GM21526 (cell line): ENCODE measurements around the gene PFN3.

Experiments used
- ATAC-seq: cut with Tn5 transposase; IDR thresholded peaks from one replicate; pipeline ENCODE4 v1.9.1; 2021; ENCODE audit warnings: moderate library complexity; ENCODE audit not compliant: unreplicated experiment, low FRiP score

PFN3 gene

DNA sequence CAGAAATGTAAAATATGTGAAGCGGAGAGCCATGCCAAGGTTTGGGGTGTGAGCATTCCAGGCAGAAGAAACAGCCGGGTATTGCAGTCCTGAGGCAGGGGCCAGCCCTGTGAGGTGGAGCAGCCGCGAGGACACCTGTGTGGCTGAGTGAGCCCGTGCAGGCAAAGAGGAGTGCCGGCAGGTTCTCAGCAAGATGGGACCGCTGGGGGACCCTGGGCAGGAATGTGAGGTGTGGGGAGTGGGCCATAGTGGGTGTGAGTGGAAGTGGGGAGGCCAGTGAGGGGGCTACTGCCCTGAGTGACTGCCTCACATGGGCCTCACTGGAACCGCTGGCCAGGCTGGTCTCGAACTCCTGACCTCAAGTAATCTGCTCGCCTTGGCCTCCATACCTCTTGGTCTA, 38.0 kb upstream of the PFN3 start:
- ATAC-seq = no peak

DNA sequence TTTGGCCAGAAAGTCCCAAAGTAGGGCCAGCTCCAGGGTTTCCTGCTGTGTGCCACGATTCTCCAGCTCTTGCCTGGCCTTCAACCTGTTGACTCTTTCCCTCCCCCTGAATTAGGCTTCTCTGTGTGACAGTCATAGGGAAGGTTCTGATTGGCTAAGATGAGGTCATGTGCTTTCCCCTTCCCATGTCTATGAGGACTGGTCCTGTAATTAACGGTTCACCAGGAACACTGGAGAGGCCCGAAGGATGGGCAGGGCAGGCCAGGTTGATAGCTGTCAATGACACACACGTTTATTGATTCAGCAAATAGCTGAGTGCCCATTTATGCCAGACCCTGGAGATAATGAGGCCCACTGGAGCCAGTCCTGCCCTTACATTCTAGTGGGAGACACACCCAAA, 37.2 kb upstream of the PFN3 start:
- ATAC-seq = no peak

DNA sequence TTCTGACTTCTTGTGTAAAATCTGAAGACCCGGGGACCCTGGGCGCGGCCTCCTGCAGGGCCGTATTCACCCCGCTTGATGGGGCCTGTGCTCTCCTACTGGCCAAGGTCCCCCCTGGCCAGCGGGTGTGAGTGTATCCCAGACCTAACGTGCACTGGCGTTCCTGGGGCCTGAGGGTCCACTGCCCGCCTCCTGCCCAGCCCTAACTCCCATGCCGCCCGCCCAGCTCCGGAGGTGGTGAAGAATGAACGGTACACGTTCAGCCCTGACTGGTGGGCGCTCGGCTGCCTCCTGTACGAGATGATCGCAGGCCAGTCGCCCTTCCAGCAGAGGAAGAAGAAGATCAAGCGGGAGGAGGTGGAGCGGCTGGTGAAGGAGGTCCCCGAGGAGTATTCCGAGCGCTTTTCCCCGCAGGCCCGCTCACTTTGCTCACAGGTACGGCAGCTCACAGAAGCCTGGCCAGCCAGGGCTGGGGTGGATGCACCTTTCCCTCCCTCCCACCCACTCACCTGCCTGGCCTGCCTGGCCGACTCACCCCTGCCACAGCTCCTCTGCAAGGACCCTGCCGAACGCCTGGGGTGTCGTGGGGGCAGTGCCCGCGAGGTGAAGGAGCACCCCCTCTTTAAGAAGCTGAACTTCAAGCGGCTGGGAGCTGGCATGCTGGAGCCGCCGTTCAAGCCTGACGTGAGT, 35.5 kb upstream of the PFN3 start:
- ATAC-seq = no peak

DNA sequence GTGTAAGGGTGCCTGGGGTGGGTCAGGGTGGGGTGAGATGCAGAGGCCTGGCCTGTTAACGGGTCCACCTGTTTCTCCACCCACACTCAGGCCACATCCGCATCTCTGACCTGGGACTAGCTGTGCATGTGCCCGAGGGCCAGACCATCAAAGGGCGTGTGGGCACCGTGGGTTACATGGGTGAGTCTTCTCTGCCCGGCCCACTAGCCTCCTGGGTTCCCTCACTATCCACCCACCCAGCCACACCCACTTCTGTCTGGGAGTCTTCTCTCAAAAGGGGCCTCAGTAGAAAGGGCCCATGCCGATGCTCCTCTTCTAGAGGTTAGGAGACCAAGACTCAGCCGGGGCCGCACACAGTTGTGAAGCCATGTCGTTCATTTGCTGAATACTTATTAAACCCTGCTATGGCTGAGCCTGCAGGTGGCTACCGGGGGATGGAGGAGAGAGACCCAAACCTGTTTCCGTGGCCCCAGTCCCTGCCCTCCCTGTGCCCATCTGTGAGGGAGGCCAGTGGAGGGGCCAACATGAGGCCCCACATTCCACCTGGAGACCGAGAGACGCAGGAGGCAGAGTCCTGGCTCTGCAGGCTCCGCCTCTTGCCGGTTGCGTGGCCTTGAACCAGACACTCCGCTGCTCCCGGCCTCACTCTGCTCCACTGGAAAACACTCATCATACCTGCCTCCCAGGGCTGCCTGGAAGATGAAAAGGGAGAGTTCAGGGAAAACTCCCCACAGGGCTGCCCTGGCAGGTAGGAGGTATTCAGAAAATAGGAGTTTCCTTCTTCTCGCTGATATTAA, 34.7 kb upstream of the PFN3 start:
- no peak for ATAC-seq

DNA sequence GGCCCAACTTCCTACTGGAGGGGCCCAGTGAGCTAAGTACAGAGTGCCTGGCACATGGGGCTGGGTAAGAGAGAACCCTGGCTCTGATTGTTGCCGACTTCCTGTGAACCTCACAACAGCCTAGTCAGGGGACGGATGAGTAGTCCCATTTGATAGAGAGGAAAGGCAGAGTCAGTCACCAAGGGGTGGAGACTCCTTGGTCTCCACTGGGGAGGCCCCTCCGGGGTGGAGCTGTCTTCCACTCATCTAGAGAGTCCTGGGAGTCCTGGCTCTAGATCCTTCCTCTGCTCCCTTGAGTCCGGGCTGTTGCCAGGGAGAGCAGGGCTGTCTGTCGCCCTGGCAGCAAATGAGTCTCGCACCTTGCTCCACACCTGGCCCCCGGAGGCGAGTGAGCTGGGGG, 34.0 kb upstream of the PFN3 start:
- no peak for ATAC-seq

DNA sequence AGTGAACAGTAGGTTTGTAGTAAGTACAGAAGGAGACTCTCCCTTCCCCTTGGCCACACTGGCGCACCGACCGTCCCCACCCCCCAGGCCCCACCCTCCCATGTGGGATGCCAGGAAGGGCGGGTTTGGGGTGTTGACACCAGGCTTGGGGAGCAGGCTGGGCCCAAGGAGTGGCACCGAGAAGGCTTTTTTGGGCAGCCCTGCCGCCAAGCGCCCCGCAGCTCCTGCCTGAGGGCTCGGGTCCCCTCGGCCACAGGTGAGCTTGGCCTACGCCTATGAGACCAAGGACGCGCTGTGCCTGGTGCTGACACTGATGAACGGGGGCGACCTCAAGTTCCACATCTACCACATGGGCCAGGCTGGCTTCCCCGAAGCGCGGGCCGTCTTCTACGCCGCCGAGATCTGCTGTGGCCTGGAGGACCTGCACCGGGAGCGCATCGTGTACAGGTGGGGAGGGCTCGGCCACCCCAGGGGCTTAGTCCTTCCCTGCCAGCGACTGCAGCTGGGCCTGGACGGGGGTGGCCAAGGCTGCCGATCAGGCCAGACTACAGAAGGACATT, 33.3 kb upstream of the PFN3 start:
- no peak for ATAC-seq

DNA sequence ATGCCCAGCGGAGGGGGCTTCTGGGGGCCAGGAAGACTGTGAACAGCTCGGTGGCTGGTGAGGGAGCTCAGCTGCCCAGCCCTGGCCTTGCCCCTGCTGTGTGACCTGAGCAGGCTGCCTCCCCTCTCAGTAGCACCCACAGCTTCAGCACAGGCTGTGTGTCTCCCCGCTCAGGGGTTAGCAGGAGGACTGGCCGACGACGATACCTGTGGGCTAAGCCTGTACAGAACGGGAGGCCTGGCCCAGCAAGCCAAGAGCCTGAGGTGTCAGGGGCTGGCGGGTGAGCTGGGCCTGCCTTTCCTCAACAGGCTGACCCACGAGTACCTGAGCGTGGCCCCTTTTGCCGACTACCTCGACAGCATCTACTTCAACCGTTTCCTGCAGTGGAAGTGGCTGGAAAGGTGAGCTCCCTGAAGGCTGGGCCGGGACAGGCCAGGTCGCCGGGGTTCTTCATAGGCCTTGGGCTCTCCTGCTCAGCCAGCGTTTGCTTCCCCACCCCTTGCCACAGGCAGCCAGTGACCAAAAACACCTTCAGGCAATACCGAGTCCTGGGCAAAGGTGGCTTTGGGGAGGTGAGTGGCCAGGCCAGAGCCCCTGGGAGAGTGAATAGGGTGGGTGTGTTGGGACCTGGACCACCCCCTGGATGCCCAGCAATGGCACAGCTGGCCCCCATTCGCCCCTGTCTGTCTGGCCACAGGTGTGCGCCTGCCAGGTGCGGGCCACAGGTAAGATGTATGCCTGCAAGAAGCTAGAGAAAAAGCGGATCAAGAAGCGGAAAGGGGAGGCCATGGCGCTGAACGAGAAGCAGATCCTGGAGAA, 32.6 kb upstream of the PFN3 start:
- no peak for ATAC-seq

DNA sequence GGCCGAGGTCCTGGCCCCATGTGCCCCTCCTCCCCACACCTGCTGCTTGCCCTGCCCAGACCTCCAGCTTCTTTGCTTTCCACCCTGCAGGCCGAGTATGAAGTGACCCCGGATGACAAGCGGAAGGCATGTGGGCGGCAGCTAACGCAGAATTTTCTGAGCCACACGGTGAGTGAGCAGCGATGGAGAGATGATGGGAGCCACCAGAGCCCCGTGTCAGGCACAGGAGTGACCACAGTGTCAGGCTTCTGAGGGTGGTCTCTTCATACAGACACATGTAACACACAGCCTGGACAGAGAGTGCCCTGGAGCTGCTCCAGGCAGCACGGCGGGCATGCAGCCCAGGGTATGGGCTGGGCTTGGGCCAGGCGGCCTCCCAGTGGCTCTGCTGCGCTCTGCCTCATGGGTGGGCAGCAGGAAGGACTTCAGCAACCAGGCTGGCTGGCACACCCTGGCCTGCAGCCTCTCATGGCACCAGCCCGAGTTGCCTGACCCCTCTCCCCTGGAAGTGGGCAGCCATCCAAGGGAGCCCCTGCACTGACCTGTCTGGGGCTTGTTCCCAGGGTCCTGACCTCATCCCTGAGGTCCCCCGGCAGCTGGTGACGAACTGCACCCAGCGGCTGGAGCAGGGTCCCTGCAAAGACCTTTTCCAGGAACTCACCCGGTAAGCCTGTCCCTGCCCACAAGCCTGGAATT, 31.8 kb upstream of the PFN3 start:
- no peak for ATAC-seq

DNA sequence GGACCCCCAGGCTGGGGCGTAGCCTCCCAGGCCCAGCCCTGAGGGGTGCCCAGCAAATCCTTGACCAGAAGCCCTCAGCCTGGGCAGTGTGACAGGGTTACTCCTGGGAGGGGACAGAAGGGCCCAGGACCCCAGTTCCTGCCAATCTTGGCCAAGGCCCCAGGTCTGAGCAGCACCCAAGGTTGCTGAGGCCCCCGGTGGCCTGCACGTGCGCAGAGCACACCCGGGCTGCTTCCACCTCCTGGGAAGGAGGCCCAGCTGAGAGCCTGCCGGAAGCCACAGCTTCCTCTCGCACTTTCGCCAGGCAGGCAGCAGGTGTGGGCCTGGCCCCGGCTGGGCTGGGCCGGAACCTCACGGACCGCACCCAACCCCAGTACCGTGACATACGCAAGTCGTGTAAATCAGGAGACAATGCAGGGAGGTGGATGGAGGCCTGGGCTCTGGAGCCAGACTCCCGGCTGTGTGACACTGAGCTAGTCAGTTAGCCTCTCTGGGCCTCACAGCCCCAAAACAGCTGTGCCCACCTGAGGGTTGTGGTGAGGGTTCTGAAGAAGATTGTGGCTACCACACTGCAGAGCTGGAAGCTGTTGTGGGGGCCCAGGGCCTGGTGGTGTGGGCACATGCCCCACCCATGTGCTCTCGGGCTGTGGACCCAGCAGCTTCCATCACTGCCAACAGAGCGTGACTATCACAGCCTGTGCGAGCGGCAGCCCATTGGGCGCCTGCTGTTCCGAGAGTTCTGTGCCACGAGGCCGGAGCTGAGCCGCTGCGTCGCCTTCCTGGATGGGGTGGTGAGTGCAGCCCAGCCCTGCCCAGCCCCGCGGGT, 31.1 kb upstream of the PFN3 start:
- ATAC-seq = peak; percentile 39

DNA sequence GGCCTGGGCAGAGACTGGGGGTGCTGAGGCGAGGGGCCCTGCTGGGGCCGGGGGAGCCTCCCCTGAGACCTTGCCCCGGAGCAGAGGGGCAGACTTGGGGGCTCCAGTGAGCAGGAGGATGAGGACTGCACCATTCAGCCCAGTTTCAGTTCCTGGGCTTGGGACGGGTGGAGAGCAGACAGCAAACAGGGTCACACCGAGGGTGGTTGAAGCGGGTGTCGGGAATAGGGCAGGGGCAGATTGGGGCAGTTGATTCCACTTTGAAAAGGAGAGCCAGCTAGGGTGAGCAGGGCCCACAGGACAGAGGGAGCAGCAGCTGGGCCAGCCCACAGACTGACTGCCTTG, 30.5 kb upstream of the PFN3 start:
- ATAC-seq = no peak

DNA sequence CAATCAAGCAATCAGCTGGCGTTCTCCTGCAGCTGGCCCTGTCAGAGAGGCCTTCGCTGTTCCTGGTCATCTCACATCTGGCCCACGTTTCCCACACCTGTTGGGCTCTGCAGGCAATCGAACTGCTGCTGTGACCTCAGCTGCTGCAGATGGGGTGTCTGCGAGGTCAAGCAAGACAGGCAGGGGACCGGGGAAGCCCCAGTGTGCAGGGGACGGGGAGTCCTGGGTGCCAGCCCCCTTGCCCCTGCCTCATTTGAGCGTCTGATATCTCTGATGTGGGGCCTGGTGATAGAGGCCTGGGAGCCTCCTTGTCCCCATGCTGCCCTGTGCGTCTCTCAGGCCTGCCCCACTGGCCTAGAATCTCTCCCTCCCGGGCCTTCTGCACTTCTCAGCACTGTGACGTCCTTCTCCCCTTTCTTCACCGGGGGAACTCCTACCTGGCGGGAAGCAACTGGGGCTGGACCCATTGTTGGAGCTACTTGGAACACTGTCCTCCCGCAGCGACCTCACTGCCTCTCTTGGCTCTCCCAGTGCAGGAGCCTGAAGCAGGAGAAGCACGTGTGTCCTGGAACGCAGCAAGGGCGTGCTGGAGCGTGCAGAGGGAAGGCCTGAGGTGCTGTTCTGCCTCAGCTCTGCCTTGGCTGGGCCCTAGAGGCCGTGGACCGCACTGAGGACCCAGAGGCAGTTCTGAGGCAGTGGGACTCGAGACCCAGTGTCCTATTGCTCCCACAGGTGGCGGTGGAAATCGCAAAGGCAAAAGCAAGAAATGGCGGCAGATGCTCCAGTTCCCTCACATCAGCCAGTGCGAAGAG, 29.9 kb upstream of the PFN3 start:
- ATAC-seq = no peak

DNA sequence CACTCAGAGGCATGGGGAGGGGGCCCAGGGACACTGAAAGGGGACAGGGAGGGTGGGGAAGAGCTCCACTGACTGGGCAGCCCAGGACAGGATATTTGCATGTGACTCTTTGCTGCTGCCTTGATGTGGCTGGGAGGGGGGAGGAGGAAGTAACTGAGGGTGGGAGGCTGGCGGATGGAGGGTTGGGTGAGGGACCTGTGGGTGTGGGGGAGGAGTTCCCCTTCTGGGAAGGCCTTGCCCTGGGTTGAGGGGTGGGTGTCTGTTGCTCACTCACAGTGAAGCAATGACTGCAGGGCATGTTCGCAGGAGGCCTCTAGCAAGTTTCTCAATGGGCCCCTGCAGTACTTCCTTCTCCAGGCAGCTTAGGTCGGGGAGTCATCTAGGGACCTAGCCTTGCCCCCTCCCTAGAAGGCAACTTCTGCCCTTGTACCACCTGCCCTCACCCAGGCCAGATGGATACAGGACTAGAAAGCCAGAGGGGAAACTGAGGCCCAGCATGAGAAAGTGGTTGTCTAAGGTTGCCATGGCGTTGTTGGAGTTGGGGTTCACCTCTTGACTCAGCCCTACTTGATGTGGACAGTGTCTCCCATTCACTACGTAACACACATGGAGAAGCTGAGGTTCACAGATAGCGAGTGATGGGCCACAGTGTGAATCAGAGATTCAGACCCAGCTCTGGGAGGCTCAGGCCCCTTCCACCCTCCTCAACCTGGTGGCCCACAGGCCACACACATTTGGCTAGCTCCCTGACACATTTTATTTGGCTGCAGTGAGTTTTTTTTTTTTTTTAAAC, 29.0 kb upstream of the PFN3 start:
- ATAC-seq = no peak

DNA sequence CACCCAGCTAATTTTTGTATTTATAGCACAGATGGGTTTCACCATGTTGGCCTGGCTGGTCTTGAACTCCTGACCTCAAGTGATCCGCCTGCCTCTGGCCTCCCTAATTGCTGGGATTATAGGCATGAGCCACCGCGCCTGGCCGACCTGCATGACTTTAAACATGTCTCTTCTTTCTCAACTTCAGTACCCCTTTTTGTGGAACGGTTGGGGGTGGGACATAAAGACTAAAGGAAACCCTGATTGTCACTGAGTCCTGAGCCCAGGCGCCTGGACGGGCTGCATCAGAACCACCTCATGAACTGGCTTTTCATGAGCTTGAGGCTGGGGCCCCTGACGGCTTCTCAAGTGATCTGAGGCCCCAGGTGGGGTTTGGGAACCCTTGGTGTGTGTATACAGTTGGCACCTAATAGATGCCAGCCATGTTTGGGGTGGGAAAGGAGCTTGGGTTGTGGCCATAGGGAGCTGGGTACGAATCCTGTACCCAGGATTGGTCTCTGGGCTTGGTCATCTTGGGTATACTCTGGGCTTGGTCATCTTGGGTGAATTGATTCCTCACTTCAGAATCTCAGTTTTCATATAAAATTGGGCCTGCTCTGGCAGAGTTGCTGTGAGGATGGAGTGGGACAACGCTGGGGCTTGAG, 28.2 kb upstream of the PFN3 start:
- ATAC-seq = no peak

DNA sequence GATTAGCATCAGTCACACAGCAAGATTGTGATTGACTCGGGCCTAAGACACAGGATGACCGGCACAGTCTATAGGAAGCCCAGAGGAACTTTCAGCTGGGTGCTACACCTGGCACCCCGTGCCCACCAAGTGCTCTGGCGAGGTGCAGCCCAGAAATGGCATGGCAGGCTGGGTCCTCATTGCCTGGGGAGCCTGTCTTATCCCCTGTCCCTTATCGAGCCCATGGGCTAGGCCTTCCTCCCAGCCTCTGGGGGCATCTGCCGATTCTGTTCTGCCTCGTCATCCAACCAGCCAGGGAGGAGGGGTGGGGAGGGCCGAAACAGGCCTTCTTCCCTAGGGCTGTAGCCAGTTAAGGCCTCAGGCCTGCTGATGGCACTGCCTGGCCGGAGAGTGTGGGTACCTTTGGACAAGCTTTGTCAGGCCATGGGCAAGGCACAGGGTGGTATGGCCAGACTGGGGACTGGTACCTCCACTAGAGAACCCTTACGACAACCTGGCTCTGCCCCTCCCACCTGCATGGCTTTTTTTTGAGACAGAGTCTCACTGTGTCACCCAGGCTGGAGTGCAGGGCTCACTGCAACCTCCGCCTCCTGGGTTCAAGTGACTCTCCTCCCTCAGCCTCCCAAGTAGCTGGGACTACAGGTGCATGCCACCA, 27.6 kb upstream of the PFN3 start:
- no peak for ATAC-seq

DNA sequence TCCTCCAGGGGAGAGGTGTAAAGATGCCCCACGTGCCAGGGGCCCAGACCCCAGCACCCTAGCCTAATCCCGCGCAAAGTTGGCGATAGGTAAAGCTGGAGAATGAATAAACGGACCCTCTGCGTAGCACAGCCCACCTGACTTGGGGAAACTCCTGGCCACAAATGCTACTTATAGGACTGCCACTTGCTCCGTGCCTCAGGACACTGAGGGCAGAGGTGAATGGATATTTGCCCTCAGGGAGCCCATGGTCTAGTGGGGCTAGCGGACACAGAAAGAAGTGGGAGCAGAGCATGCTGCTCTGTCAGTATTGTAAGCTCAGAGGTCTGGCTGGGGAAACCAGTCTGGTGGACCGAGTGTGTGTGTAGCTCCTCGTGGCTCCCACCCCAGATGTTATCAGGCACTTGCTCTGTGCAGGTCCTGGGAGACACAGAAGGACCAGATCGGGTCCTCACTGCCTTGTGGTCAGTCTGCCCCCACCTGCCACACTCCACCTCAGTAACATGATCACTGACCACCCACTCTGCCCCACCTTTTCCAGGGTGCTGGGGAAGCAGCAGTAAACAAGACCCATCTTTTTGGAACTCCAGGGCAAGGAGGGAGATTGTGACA, 26.9 kb upstream of the PFN3 start:
- ATAC-seq = no peak

DNA sequence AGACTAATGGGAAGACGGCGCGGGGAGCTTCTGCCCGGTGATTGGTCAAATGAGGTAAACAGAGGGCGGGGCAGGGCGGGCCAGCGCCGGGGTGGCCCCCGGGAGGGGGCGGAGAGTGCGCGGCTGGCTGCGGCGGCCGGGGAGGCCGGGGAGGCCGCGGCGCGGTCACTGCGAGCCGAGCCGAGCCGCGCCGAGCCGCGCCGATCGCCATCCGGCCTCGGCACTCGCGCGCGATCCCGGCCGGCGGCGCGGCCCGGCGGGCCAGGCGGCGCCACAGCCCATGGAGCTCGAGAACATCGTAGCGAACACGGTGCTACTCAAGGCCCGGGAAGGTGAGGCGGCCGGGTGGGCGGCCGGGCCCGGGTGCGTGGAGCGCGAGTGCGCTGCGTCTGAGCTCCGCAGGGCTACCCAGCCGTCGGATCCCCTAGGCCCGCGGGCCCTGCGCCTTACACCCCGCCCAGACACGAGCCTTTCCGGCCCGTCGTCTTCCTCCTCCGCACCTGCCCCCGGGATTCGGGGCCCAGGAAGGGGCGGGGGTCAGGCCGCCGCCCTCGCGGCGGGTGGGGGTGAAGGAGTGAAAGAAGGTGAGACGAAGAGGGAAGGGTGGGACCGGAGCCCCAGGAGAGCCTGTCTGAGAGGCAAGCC, 26.2 kb upstream of the PFN3 start, which contains the start of gene GRK6:
GRK6 (plus strand) TSS at position 111 of the 645 bp plus-strand sequence; CDS start at position 281, 170 bp downstream.
- peak; percentile 12 for ATAC-seq
